ENCODE data around the gene PRRC2B. TPM values are rescaled to one million over a fixed set of nuclear protein-coding genes. Genes with fewer than 3 reads are reported as not detected.

PRRC2B gene
- total RNA-seq, 1 experiment from 2014 or later = 170 TPM

GRCh38 chr9:131491001-131491710 lies 97.3 kb downstream of the PRRC2B start:
- Histone ChIP-seq H3K9me2 (ENCODE audit: insufficient read depth) (no peaks in the 10 kb centered on the region), H3K36me3 (ENCODE audit: control insufficient read depth in 1 of 2, insufficient read depth in 2 of 2, low read length in 2 of 2) (peaks cover 73 to 81% of the 10 kb centered on the region in 2 experiments), H3K4me2 (ENCODE audit: low read length) (no peak overlapping the region), H3K4me1 (ENCODE audit: control insufficient read depth in 1 of 2, insufficient read depth in 2 of 2, low read length in 2 of 2) (no peaks in the 10 kb centered on the region), H3K27ac (ENCODE audit: low read depth, low read length) (no peak overlapping the region), H3K9ac (ENCODE audit: low read length) (no peak overlapping the region), H2AFZ (ENCODE audit: low read depth, low read length, poor library complexity, severe bottlenecking) (no peak overlapping the region), H3K79me2 (ENCODE audit: insufficient read depth, low read length) (no peaks in the 10 kb centered on the region), H4K20me1 (ENCODE audit: insufficient read depth) (no peaks in the 10 kb centered on the region), H3K4me3 (replicated peaks in 1 of 2; ENCODE audit: low read depth in 1 of 2, low read length in 2 of 2) (no peak overlapping the region), H3K9me3 (ENCODE audit: control insufficient read depth in 1 of 2, insufficient read depth in 1 of 2, low read depth in 1 of 2, low read length in 2 of 2) (no peaks in the 10 kb centered on the region), H3K27me3 (ENCODE audit: insufficient read depth, low read length) (no peaks in the 10 kb centered on the region)
- CTCF ChIA-PET = no interaction called here
- ATAC-seq = no peak
- intact Hi-C loops (cut with micrococcal nuclease) = no loop called here
- RAD21 ChIA-PET (ENCODE audit: low non-redundant PET in 1 of 2, low total read pairs in 2 of 2, uncharacterized antibody in 2 of 2, unreplicated experiment in 2 of 2) = no interaction called here
- TF ChIP-seq ELF1 (IDR thresholded peaks at IDR 0.05; ENCODE audit: borderline replicate concordance, low read depth) (no peak), EGR1 (IDR thresholded peaks at IDR 0.05; ENCODE audit: low read depth) (no peak), CTCF (IDR thresholded peaks at IDR 0.05 in 2 of 3, conservative IDR thresholded peaks at IDR 0.05 in 1 of 3; ENCODE audit: borderline replicate concordance in 1 of 3, insufficient read depth in 1 of 3, low read depth in 2 of 3, low read length in 2 of 3) (no peak), ZFX (IDR thresholded peaks at IDR 0.05) (no peak), FOSL1 (IDR thresholded peaks at IDR 0.05; ENCODE audit: low read depth) (no peak), ATF3 (IDR thresholded peaks at IDR 0.05) (no peak), CEBPB (IDR thresholded peaks at IDR 0.05; ENCODE audit: low read depth) (no peak)
- no TSS peak for BruUV-seq (replicated peaks)
- no peak for DNase-seq (ENCODE audit: low read depth, low spot score)
- POLR2A ChIA-PET = no interaction called here

DNA sequence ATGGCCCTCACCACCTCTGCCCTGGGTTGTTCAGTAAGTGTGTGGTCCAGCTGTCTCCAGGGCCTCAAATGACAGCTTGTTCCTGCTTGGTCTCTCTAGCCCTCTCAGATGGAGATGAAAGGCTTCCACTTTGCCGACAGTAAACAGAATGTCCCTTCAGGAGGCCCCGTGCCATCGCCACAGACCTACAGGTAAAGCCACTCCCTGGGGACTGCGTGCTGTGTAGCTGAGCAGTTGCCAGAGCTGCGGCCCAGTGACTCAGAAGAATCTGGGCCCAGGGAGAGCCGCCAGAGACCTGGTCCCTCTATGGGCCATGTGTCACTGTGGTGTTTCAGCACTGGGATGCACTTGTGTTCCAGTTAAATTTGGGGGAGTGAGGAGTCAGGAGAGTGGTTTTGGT lies 98.2 kb downstream of the PRRC2B start:
- DNase-seq (ENCODE audit: low read depth, low spot score) (no peak), ATAC-seq (no peak)
- no peak overlapping the region for H3K4me2 ChIP-seq (ENCODE audit: low read length)
- no peak overlapping the region for H3K27ac ChIP-seq (ENCODE audit: low read depth, low read length)
- no peaks in the 10 kb centered on the region for H4K20me1 ChIP-seq (ENCODE audit: insufficient read depth)
- no peaks in the 10 kb centered on the region for H3K9me3 ChIP-seq (ENCODE audit: control insufficient read depth in 1 of 2, insufficient read depth in 1 of 2, low read depth in 1 of 2, low read length in 2 of 2)
- no peak overlapping the region for H2AFZ ChIP-seq (ENCODE audit: low read depth, low read length, poor library complexity, severe bottlenecking)
- ChIA-PET RAD21 (ENCODE audit: low non-redundant PET in 1 of 2, low total read pairs in 2 of 2, uncharacterized antibody in 2 of 2, unreplicated experiment in 2 of 2) (no interaction called here), CTCF (no interaction called here), POLR2A (no interaction called here)
- H3K36me3 ChIP-seq (ENCODE audit: control insufficient read depth in 1 of 2, insufficient read depth in 2 of 2, low read length in 2 of 2) = peaks cover 74 to 81% of the 10 kb centered on the region in 2 experiments
- no peaks in the 10 kb centered on the region for H3K27me3 ChIP-seq (ENCODE audit: insufficient read depth, low read length)
- no peaks in the 10 kb centered on the region for H3K79me2 ChIP-seq (ENCODE audit: insufficient read depth, low read length)
- no peak overlapping the region for H3K4me3 ChIP-seq (replicated peaks in 1 of 2; ENCODE audit: low read depth in 1 of 2, low read length in 2 of 2)
- H3K9me2 ChIP-seq (ENCODE audit: insufficient read depth) = no peaks in the 10 kb centered on the region
- intact Hi-C loops (cut with micrococcal nuclease) = no loop called here
- BruUV-seq (replicated peaks) = no TSS peak
- H3K4me1 ChIP-seq (ENCODE audit: control insufficient read depth in 1 of 2, insufficient read depth in 2 of 2, low read length in 2 of 2) = no peaks in the 10 kb centered on the region
- H3K9ac ChIP-seq (ENCODE audit: low read length) = no peak overlapping the region
- TF ChIP-seq POLR2A (IDR thresholded peaks at IDR 0.05; ENCODE audit: borderline replicate concordance, extremely low read depth, insufficient read depth, insufficient read length) (no peak), FOSL1 (IDR thresholded peaks at IDR 0.05; ENCODE audit: low read depth) (no peak), REST (IDR thresholded peaks at IDR 0.05; ENCODE audit: low read depth) (no peak), TCF7L2 (IDR thresholded peaks at IDR 0.05; ENCODE audit: borderline replicate concordance, extremely low read depth, insufficient read depth, insufficient read length) (no peak), POLR2AphosphoS5 (IDR thresholded peaks at IDR 0.05; ENCODE audit: low read depth, low read length) (no peak), EGR1 (IDR thresholded peaks at IDR 0.05; ENCODE audit: low read depth) (no peak), EZH2phosphoT487 (IDR thresholded peaks at IDR 0.05; ENCODE audit: borderline replicate concordance) (no peak), JUND (IDR thresholded peaks at IDR 0.05) (no peak), SP1 (IDR thresholded peaks at IDR 0.05; ENCODE audit: low read depth) (no peak), ATF3 (IDR thresholded peaks at IDR 0.05) (no peak), ZFX (IDR thresholded peaks at IDR 0.05) (no peak), CEBPB (IDR thresholded peaks at IDR 0.05; ENCODE audit: low read depth) (no peak), SRF (IDR thresholded peaks at IDR 0.05; ENCODE audit: low read depth) (no peak)

Data from HCT116 (cell line).